Choroid plexus epithelial cell (primary cell): ENCODE data around the gene RPS6KB2.

Experiments
- DNase-seq: peaks from one replicate; pipeline ENCODE4 v3.0.0-alpha.2; 2010; ENCODE audit warnings: low read depth
- H3K4me3 ChIP-seq: 2 replicates; pipeline ENCODE4 v1.5.1; 2011; ENCODE audit warnings: low read depth, mild to moderate bottlenecking, control low read depth, low read length, moderate library complexity
- TF ChIP-seq, protein P1 (sequence below): conservative IDR thresholded peaks from 2 replicates; pipeline ENCODE4 v1.5.1; 2011; ENCODE audit warnings: low read depth, mild to moderate bottlenecking, control low read depth, inconsistent platforms, low read length, moderate library complexity

RPS6KB2 gene

GRCh38 chr11:67433536-67434394 is 5.5 kb downstream of the RPS6KB2 start:
- no peak overlapping the region for H3K4me3 ChIP-seq
- DNase-seq = no peak
- TF ChIP-seq, protein P1, sequence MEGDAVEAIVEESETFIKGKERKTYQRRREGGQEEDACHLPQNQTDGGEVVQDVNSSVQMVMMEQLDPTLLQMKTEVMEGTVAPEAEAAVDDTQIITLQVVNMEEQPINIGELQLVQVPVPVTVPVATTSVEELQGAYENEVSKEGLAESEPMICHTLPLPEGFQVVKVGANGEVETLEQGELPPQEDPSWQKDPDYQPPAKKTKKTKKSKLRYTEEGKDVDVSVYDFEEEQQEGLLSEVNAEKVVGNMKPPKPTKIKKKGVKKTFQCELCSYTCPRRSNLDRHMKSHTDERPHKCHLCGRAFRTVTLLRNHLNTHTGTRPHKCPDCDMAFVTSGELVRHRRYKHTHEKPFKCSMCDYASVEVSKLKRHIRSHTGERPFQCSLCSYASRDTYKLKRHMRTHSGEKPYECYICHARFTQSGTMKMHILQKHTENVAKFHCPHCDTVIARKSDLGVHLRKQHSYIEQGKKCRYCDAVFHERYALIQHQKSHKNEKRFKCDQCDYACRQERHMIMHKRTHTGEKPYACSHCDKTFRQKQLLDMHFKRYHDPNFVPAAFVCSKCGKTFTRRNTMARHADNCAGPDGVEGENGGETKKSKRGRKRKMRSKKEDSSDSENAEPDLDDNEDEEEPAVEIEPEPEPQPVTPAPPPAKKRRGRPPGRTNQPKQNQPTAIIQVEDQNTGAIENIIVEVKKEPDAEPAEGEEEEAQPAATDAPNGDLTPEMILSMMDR = no peak

- TF ChIP-seq, protein P1 = no peak
- DNase-seq = no peak
- H3K4me3 ChIP-seq = no peak overlapping the region
These were observed 6.1 kb downstream of the RPS6KB2 start for GRCh38 chr11:67434395-67434881.

GRCh38 chr11:67435031-67435726 is 6.9 kb downstream of the RPS6KB2 start:
- H3K4me3 ChIP-seq = no peak overlapping the region
- no peak for DNase-seq
- TF ChIP-seq, protein P1 = no peak

- no peak for DNase-seq
- H3K4me3 ChIP-seq = no peak overlapping the region
- TF ChIP-seq, protein P1 = no peak
These were observed 7.6 kb downstream of the RPS6KB2 start for GRCh38 chr11:67435727-67436458.

- TF ChIP-seq, protein P1 = no peak
- H3K4me3 ChIP-seq = no peak overlapping the region
- no peak for DNase-seq
These were observed 8.3 kb downstream of the RPS6KB2 start for GRCh38 chr11:67436459-67437081.

- DNase-seq = no peak
These were observed 9.0 kb downstream of the RPS6KB2 start, which contains the start of gene PTPRCAP for GRCh38 chr11:67437082-67437808. PTPRCAP (minus strand) TSS chr11:67437682; CDS start chr11:67437619, 63 bp downstream.

More at GRCh38 chr11:67437082-67437808, 9.0 kb downstream of the RPS6KB2 start, which contains the start of gene PTPRCAP:
- TF ChIP-seq, protein P1 = no peak
- no peak within 1 kb of the TSS for H3K4me3 ChIP-seq
